ENCODE data around the gene GOLGA8Q.
"Not testable (repeated sequence)": the region's sequence is repeated elsewhere in the genome, so short reads cannot be mapped to it uniquely, and the experiment has no call there.

DNA sequence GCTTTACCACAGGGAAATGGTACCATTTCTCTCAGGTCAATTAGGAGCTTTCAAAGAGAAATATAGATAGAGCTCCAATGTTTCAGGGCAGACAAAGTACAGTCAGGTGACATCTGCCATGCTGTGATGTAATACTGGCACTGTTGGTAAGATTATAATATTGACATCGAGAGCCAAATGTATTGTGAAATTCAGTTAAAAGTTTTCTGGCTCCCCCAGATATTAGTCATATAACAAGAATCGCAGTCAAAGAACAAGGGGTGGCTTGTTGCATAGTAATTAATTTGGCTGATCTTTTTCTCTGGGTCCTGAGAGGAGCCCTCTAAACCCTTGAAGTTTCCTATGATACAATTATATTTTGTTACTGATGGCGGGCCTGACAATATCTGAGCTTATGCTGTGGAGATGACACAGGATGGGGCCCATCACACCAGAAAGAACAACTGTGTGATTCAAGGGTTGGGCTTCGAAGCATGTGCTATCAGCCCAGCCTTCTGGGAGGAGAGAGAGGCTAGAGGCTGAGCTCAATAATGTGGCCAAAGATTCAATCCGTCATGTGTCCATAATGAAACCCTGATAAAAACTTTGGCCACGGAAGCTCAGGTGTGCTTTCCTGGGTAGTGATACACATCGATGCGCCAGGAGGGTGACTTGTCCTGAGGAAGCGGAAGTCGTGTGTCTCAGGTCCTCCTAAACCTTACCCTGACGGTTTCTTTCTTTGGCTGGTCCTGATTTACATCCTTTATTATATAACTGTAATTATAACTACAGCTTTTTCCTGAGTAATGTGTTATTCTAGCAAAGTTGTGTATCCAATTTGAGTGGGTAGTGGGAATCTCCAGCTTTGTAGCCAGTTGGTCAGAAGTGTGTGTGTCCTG, 48.7 kb upstream of the GOLGA8Q start:
- TF ChIP-seq POLR2A, EP300 (IDR thresholded peaks at IDR 0.05): not testable (repeated sequence)
- TF ChIP-seq, protein P1, sequence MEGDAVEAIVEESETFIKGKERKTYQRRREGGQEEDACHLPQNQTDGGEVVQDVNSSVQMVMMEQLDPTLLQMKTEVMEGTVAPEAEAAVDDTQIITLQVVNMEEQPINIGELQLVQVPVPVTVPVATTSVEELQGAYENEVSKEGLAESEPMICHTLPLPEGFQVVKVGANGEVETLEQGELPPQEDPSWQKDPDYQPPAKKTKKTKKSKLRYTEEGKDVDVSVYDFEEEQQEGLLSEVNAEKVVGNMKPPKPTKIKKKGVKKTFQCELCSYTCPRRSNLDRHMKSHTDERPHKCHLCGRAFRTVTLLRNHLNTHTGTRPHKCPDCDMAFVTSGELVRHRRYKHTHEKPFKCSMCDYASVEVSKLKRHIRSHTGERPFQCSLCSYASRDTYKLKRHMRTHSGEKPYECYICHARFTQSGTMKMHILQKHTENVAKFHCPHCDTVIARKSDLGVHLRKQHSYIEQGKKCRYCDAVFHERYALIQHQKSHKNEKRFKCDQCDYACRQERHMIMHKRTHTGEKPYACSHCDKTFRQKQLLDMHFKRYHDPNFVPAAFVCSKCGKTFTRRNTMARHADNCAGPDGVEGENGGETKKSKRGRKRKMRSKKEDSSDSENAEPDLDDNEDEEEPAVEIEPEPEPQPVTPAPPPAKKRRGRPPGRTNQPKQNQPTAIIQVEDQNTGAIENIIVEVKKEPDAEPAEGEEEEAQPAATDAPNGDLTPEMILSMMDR (IDR thresholded peaks at IDR 0.05): not testable (repeated sequence)

Measured in stomach (tissue), 4 donors.